H1 (cell line): Measurements from ENCODE around the gene ATP9B. TPM values are rescaled to one million over a fixed set of nuclear protein-coding genes. Genes with fewer than 3 reads are reported as not detected.

ENCODE experiments used
- CTCF ChIA-PET: fragments of 300-600 bp; sonication (Branson Sonifier 250); formaldehyde crosslinking; loops from one replicate; lab custom pipeline; 2021; ENCODE audit not compliant: partially characterized antibody; lab: Charles Lee
- POLR2A ChIA-PET: fragments of 300-600 bp; sonication (Branson Sonifier 250); formaldehyde crosslinking; loops from one replicate; lab custom pipeline; 2021; ENCODE audit warnings: inconsistent platforms; ENCODE audit not compliant: partially characterized antibody; lab: Charles Lee
- DNase-seq, 2 experiments: peaks; one replicate each; pipeline versions ENCODE4 v3.0.0 to v3.0.0-alpha.2; 2010 to 2022; ENCODE audit warnings: low spot score in 2 of 2, low read depth in 1 of 2, mixed read lengths in 1 of 2
- FAIRE-seq: peaks from 2 replicates; lab custom pipeline; 2011; peaks lifted over from hg19 to GRCh38; lab: Jason Lieb, UNC
- H2AFZ ChIP-seq: 2 replicates; pipeline ENCODE4 v1.8.1; 2012; ENCODE audit warnings: low read length, inconsistent platforms
- H2AK5ac ChIP-seq: 2 replicates; pipeline ENCODE4 v1.6.1; 2013; ENCODE audit warnings: low read depth, low read length
- H2BK120ac ChIP-seq: replicated peaks from 2 replicates; pipeline ENCODE3; 2013; ENCODE audit warnings: low read depth, low read length, inconsistent platforms
- H2BK12ac ChIP-seq: 2 replicates; pipeline ENCODE4 v1.6.1; 2013; ENCODE audit warnings: low read depth, low read length
- H2BK15ac ChIP-seq: 2 replicates; pipeline ENCODE4 v1.6.1; 2013; ENCODE audit warnings: low read length
- H2BK20ac ChIP-seq: 2 replicates; pipeline ENCODE4 v1.6.1; 2013; ENCODE audit warnings: low read length
- H2BK5ac ChIP-seq: 2 replicates; pipeline ENCODE4 v1.6.1; 2013; ENCODE audit warnings: low read depth, low read length
- H3K14ac ChIP-seq: 2 replicates; pipeline ENCODE4 v1.6.1; 2013; ENCODE audit warnings: inconsistent platforms; ENCODE audit not compliant: insufficient read length
- H3K18ac ChIP-seq: 2 replicates; pipeline ENCODE4 v1.6.1; 2013; ENCODE audit warnings: low read length; ENCODE audit errors: extremely low read depth
- H3K23ac ChIP-seq: 2 replicates; pipeline ENCODE4 v1.6.1; 2013; ENCODE audit warnings: inconsistent platforms; ENCODE audit not compliant: insufficient read length
- H3K23me2 ChIP-seq: 2 replicates; pipeline ENCODE4 v1.6.1; 2013; ENCODE audit warnings: low read depth, low read length
- H3K27ac ChIP-seq: 2 replicates; pipeline ENCODE4 v1.6.1; 2011; ENCODE audit warnings: low read depth, low read length, inconsistent platforms
- H3K27me3 ChIP-seq, 4 experiments: replicated peaks in 1 of 4; 1 replicate in 1 of 4; 2 replicates in 3 of 4; pipeline versions ENCODE4 v1.6.1 to v1.8.1; 2011 to 2013; ENCODE audit warnings: low read length in 3 of 4, mild to moderate bottlenecking in 3 of 4, inconsistent platforms in 2 of 4, mixed read lengths in 2 of 4, moderate library complexity in 1 of 4; ENCODE audit not compliant: control insufficient read depth in 3 of 4, insufficient read depth in 3 of 4; ENCODE audit errors: extremely low read depth in 1 of 4
- H3K36me3 ChIP-seq, 4 experiments: 2 replicates each; pipeline versions ENCODE4 v1.6.1 to v1.8.1; 2011 to 2013; ENCODE audit warnings: mild to moderate bottlenecking in 4 of 4, low read length in 3 of 4, moderate library complexity in 2 of 4, control low read depth in 1 of 4, inconsistent platforms in 1 of 4; ENCODE audit not compliant: insufficient read depth in 4 of 4, control insufficient read depth in 2 of 4
- H3K4ac ChIP-seq: replicated peaks from 2 replicates; pipeline ENCODE3; 2013; ENCODE audit warnings: low read length, low read depth, mixed read lengths, inconsistent platforms; ENCODE audit not compliant: insufficient read length
- H3K4me1 ChIP-seq, 4 experiments: replicated peaks in 1 of 4; 1 replicate in 1 of 4; 2 replicates in 3 of 4; pipeline versions ENCODE4 v1.6.1 to v1.8.1; 2011 to 2013; ENCODE audit warnings: low read length in 3 of 4, inconsistent platforms in 2 of 4, mixed read lengths in 1 of 4; ENCODE audit not compliant: insufficient read depth in 4 of 4, control insufficient read depth in 3 of 4
- H3K4me2 ChIP-seq, 2 experiments: 2 replicates each; pipeline versions ENCODE4 v1.6.1 to v1.8.1; 2011 to 2013; ENCODE audit warnings: low read depth in 2 of 2, low read length in 2 of 2, control low read depth in 1 of 2, inconsistent platforms in 1 of 2, mild to moderate bottlenecking in 1 of 2; ENCODE audit not compliant: insufficient read depth in 1 of 2
- H3K4me3 ChIP-seq, 4 experiments: fragments of 200-600, 300-600 bp in 1 of 4; sonication (generic), shearing (Covaris generic), sonication (Bioruptor Twin) in 1 of 4; 2 replicates each; pipeline versions ENCODE4 v1.5.1 to v1.8.1; 2011 to 2016; ENCODE audit warnings: low read length in 4 of 4, low read depth in 3 of 4, control low read depth in 2 of 4, inconsistent platforms in 2 of 4, mild to moderate bottlenecking in 2 of 4, mixed read lengths in 1 of 4, moderate library complexity in 1 of 4; ENCODE audit not compliant: insufficient read depth in 2 of 4; ENCODE audit errors: extremely low read depth in 1 of 4
- H3K56ac ChIP-seq: replicated peaks from 2 replicates; pipeline ENCODE3; 2013; ENCODE audit warnings: low read depth, mild to moderate bottlenecking, mixed read lengths, low read length, inconsistent platforms; ENCODE audit not compliant: insufficient read length
- H3K79me1 ChIP-seq: 2 replicates; pipeline ENCODE4 v1.6.1; 2013; ENCODE audit warnings: low read depth, low read length, control low read depth
- H3K79me2 ChIP-seq, 2 experiments: 2 replicates each; pipeline versions ENCODE4 v1.6.1 to v1.8.1; 2012 to 2013; ENCODE audit warnings: low read length in 2 of 2, mild to moderate bottlenecking in 2 of 2, inconsistent platforms in 1 of 2; ENCODE audit not compliant: insufficient read depth in 2 of 2, control insufficient read depth in 1 of 2
- H3K9ac ChIP-seq, 4 experiments: replicated peaks in 1 of 4; 1 replicate in 1 of 4; 2 replicates in 3 of 4; pipeline versions ENCODE4 v1.6.1 to v1.8.1; 2011 to 2013; ENCODE audit warnings: low read depth in 3 of 4, low read length in 3 of 4, control low read depth in 2 of 4, mild to moderate bottlenecking in 2 of 4, moderate library complexity in 2 of 4, inconsistent platforms in 1 of 4; ENCODE audit errors: extremely low read depth in 1 of 4
- H3K9me3 ChIP-seq, 2 experiments: 2 replicates each; pipeline versions ENCODE4 v1.6.1 to v1.8.1; 2012 to 2013; ENCODE audit warnings: mild to moderate bottlenecking in 2 of 2, moderate library complexity in 2 of 2, control low read depth in 1 of 2, inconsistent platforms in 1 of 2, low read depth in 1 of 2, low read length in 1 of 2, mixed read lengths in 1 of 2; ENCODE audit not compliant: insufficient read depth in 2 of 2
- H4K20me1 ChIP-seq, 2 experiments: replicated peaks in 1 of 2; 2 replicates each; pipeline versions ENCODE3 to v1.8.1; 2011 to 2013; ENCODE audit warnings: inconsistent platforms in 2 of 2, low read length in 2 of 2, mild to moderate bottlenecking in 1 of 2; ENCODE audit not compliant: insufficient read depth in 2 of 2, control insufficient read depth in 1 of 2
- H4K5ac ChIP-seq: 2 replicates; pipeline ENCODE4 v1.6.1; 2013; ENCODE audit warnings: low read length, low read depth, mixed read lengths, inconsistent platforms; ENCODE audit not compliant: insufficient read length
- H4K8ac ChIP-seq: 2 replicates; pipeline ENCODE4 v1.8.0; 2013; ENCODE audit warnings: mild to moderate bottlenecking, moderate library complexity, low read length, inconsistent platforms; ENCODE audit not compliant: insufficient read depth; ENCODE audit errors: extremely low read depth
- H4K91ac ChIP-seq: replicated peaks from 2 replicates; pipeline ENCODE3; 2013; ENCODE audit warnings: low read length, mixed read lengths, inconsistent platforms; ENCODE audit not compliant: insufficient read length
- ASH2L ChIP-seq: fragments of 200-600, 300-600 bp; sonication (generic); IDR thresholded peaks from one replicate; pipeline ENCODE4 v1.7.1; 2017; ENCODE audit warnings: low read length
- CBX8 ChIP-seq: fragments of 300-800, 300-1000 bp; sonication (generic); IDR thresholded peaks from 2 replicates; pipeline ENCODE4 v1.7.1; 2016; ENCODE audit warnings: low read depth, low read length, borderline replicate concordance
- HDAC2 ChIP-seq, 2 experiments: fragments of 300-600 bp in 1 of 2; sonication (generic) in 1 of 2; IDR thresholded peaks; 2 replicates each; pipeline ENCODE4 v1.6.1; 2011 to 2012; ENCODE audit warnings: low read depth in 2 of 2, low read length in 2 of 2, mild to moderate bottlenecking in 2 of 2, moderate library complexity in 2 of 2, borderline replicate concordance in 1 of 2, inconsistent platforms in 1 of 2
- JUN ChIP-seq: IDR thresholded peaks from 2 replicates; pipeline ENCODE4 v1.6.1; 2011; ENCODE audit warnings: low read depth, mild to moderate bottlenecking, improper control_type of control experiment, low read length
- TBP ChIP-seq: IDR thresholded peaks from 2 replicates; pipeline ENCODE4 v1.6.1; 2011; ENCODE audit warnings: low read depth, low read length, improper control_type of control experiment
- ZNF274 ChIP-seq: IDR thresholded peaks from 2 replicates; pipeline ENCODE4 v1.7.0; 2012; ENCODE audit warnings: low read length, borderline replicate concordance; ENCODE audit errors: extremely low read depth
- WGBS, 2 experiments: shearing (Covaris generic) in 1 of 2; methylation state at CpG; one replicate each; pipeline versions ENCODE4 v1.1.6 to v1.1.7; 2013 to 2015; ENCODE audit warnings: low lambda C conversion rate in 2 of 2, mixed read lengths in 2 of 2, inconsistent platforms in 1 of 2, low coverage in 1 of 2, missing lambda C conversion rate in 1 of 2; ENCODE audit not compliant: insufficient replicate concordance in 2 of 2, insufficient coverage in 1 of 2, insufficient read length in 1 of 2; ENCODE audit errors: extremely low coverage in 1 of 2, missing lambda C conversion rate in 1 of 2; 5-methylcytosine and 5-hydroxymethylcytosine counted together
- polyA plus RNA-seq, 7 experiments: library from polyadenylated mRNA; depleted of rRNA in 3 of 7; stranded (reverse) in 5 of 7; unstranded in 2 of 7; fragments of >200 nt in 5 of 7; fragments of 200-250 nt in 2 of 7; gene quantifications; 1 replicate in 5 of 7; 2 replicates in 1 of 7; 4 replicates in 1 of 7; pipeline versions ENCODE4 v1.2.1 to v1.2.3, GENCODE V29; 2011 to 2013; ENCODE audit warnings: missing spikeins in 2 of 7, mixed read lengths in 2 of 7
- total RNA-seq: library from RNA; stranded (reverse); fragmentation: NEBNext Ultra II Directional; extraction: Animal tissue kit (Norgen Biotek cat#: 25700); gene quantifications from 2 replicates; pipeline ENCODE4 v1.2.1, GENCODE V29; 2021
- TF ChIP-seq, protein P1 (sequence below): IDR thresholded peaks from 2 replicates; pipeline ENCODE4 v1.6.1; 2011; ENCODE audit warnings: low read depth, mild to moderate bottlenecking, low read length; ENCODE audit not compliant: insufficient read depth

Gene ATP9B
- total and polyA plus RNA-seq, 2 of the 8 experiments (the other 6 are each of a cell fraction or from before 2014, with no cell fraction given): 15.1 to 21.7 TPM

DNA sequence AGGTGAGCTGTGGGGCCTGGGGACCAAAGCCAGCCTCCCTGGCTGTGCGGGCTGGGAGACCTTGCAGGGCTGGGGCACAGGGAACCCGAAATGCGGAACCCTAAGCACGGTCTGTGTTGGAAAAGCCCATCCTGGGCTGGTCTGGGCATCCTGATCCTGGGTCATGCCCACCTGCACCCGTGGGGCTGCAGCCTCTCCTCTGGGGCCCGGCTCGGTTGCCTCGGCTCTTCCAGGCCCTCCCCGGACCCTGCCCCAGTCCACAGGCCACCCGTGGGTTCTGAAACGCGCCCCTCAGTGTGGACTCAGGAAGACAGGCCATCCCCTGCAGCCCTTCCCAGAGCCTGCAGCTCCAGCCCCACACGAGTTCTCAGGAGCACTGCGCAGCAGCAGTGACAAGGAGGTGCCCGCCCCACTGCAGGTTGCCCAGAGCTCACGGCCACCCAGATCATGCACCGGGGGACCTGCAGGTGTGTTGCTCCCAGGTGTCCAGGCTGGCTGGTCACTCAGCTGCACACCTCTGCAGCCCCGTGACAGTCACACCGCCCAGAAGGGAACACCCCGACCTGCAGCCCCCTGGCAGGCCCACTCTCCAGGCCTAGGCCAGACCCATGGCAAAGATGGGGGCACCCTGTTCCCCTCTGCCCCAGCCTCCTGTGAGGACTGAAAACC, 314.3 kb downstream of the ATP9B start:
- Histone ChIP-seq H4K8ac (0 out of 2 replicates have a peak overlapping the region, but pooled peaks have one; percentile 4), H3K23me2 (no peaks in the 10 kb centered on the region), H2AFZ (no peak overlapping the region), H4K91ac (no peak overlapping the region), H3K9ac (no peak overlapping the region), H3K14ac (no peak overlapping the region), H3K4me3 (no peak overlapping the region), H3K36me3 (no peaks in the 10 kb centered on the region), H2BK120ac (no peak overlapping the region), H3K27ac (no peak overlapping the region), H4K5ac (no peak overlapping the region), H3K9me3 (no peaks in the 10 kb centered on the region), H3K23ac (no peak overlapping the region), H3K4me1 (peaks cover 0 to 6% (median 3%) of the 10 kb centered on the region in 4 experiments; a peak in 3 of 7 replicates), H2BK12ac (no peak overlapping the region), H3K4me2 (no peak overlapping the region), H3K18ac (no peak overlapping the region), H4K20me1 (peaks cover 0 to 3% of the 10 kb centered on the region in 2 experiments), H2BK5ac (no peak overlapping the region)
- DNase-seq: no peak
- FAIRE-seq: no peak
- CTCF ChIA-PET: interaction anchor here (1.1 to 9.7 kb wide), 5 partner anchors 12 to 261 kb away, joined by 3 to 124 read pairs (median 5); partner anchors contain the start of gene NFATC1
- TF ChIP-seq CBX8: no peak
- no peak for TF ChIP-seq ZNF274
- TF ChIP-seq TBP: no peak
- TF ChIP-seq JUN: no peak
- no peak for TF ChIP-seq ASH2L
- TF ChIP-seq, protein P1, sequence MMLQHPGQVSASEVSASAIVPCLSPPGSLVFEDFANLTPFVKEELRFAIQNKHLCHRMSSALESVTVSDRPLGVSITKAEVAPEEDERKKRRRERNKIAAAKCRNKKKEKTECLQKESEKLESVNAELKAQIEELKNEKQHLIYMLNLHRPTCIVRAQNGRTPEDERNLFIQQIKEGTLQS: no peak
- no peak for TF ChIP-seq HDAC2 (IDR thresholded peaks at IDR 0.05; ENCODE audit: borderline replicate concordance in 1 of 2, low read depth in 2 of 2, low read length in 2 of 2)
- TF ChIP-seq, all 59 proteins: peak for 0
- Histone ChIP-seq H3K79me1 (no peaks in the 10 kb centered on the region), H2BK20ac (no peak overlapping the region), H3K79me2 (no peaks in the 10 kb centered on the region), H2BK15ac (no peak overlapping the region), H3K4ac (no peak overlapping the region), H3K27me3 (no peaks in the 10 kb centered on the region; a peak in 4 of 7 replicates), H2AK5ac (no peak overlapping the region), H3K56ac (no peak overlapping the region)
- POLR2A ChIA-PET: interaction anchor here (1.7 kb wide), 1 partner anchor 9 kb away, joined by 3 read pairs; no protein-coding TSS in a partner anchor
- 82% methylated on average over 19 of the region's 20 CpGs; no CpG with 5 or more reads in 1 of the 2 experiments for WGBS, 2 experiments
